Medulla oblongata (tissue), 1 donor: Measurements from ENCODE around the gene SNAI3.

Experiments used
- DNase-seq: peaks from one replicate; pipeline ENCODE4 v3.0.0-alpha.2; 2015; ENCODE audit errors: extremely low spot score

Gene SNAI3

GRCh38 chr16:88721815-88722755 lies 35.8 kb upstream of the SNAI3 start:
- no peak for DNase-seq

GRCh38 chr16:88721236-88721635 lies 34.9 kb upstream of the SNAI3 start:
- no peak for DNase-seq

DNA sequence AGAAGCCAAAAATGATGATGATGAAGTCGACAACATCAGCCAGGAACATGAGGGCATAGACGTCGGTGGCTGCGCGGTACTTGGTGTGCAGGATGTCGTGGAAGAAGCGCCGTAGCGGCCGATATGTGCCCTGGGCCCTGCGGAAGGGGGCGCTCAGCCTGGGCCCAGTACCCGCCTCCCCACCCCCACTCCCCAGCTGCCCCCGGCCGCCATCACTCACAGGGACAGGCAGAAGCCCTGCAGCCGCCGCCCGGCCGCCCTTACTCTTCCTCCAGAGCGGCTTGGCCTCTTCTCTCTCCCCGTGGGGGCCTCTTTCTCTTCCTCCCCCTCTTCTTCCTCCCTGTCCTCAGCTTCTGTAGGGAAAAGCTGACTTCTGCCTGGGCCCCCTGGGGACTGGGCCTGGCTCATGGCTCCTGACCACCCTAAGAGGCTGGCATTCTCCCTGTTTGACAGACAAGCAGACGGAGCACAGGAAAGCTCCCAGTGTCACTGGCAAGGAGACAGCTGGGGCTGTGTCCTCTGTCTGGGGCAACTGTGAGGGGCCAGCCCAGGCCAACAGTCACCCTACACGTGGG lies 34.2 kb upstream of the SNAI3 start:
- DNase-seq, result no peak

DNA sequence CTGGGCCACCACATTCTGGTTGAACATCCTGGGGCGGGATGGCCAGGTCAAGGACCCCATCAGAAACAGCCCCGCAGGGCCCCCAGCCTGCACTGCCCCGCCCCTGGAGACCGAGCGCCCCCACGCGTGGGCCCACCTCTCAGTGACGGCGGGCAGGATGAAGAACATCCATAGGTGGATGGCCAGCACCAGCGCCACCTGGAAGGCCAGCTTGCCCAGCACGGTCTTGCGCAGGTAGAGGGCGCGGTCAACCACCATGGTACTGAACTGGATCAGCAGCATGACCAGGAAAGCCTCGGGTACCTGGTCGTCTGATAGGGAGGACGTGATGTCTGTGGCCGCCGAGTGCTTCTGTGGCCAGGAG lies 33.6 kb upstream of the SNAI3 start:
- no peak for DNase-seq

DNA sequence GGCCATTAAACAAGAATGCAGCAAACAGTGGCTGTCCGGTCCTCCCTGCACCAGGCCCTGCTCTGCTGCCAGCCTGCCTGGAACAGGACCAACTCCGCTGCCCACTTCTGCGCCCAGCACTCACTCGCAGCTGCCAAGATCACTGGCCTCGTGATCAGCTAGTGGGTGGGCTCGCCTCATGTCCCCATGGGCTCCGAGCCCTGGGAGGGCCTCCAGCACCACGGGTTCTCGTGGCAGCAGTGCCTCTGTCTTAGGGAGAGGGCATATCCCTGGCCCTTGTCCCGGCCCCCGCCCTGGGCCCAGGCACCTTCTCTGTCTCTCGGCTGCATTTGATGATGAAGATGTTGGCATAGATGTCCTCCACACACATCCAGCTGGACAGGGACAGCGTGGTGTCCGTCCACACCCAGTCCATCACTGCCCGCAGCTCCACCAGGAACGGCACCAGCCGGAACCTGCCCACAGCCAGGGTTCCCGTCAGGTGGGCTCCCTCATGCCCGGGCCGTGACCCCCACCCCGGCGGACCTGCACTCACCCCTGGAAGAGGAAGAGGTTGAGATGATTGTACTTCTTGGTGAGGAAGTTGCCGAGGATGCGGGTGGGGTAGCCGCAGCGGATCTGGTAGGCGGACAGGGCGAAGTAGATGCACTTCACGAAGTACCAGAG lies 33.1 kb upstream of the SNAI3 start:
- DNase-seq, result peak; percentile 95

DNA sequence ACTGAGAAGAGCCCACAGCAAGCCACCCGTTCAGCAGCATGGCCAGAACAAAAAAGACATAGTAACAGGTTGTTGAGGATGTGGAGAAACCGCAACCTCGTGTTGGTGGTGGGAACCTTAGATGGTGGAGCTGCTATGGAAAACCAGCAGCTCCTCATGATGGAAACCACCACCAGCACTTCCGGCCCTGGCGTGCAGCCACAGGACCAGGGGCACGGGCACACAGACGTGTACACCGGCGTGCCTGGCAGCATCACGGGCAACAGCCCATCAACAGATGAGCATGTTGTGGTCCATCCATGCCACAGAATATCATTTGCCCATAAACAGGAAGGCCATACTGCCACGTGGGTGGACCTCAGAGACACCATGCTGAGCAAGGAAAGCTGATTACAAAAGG lies 31.9 kb upstream of the SNAI3 start:
- DNase-seq, result no peak

DNA sequence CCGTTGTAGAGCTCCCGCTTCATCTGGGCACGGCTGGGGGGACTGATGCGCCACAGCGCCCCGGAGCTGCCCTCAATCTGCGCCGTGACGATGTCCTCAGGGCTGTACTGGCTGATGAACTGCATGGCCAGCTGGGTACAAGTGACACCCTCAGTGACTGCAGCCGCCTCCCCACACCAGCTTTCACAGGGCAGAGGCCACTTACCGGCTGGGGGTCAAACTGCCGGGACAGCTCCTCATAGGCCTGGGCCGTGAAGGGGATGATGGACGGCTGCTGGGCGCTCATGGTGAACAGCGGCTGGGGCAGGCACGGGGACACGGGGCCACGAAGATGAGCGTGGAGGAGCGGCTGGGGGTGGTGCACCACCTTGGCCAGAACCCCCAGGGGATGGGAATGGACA lies 30.3 kb upstream of the SNAI3 start:
- DNase-seq, result no peak

DNA sequence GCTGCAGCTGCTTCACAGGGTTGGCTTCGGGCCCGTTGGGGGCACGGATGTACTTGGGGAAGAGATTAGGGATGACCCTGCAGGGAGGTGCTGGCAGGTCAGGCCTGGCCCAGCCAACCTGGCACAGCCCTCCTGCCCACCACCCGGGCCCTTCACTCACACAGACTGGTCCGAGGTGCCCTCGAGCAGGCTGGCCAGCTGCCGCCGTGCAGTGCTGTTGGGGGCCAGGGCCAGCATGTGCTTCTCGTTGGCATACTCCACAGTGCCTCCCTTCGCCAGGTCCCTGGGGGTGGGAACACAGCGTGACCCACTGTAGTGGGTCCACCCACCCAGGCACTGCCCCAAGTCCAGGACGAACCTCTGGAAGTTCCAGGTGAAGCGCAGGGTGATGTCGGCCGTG lies 29.9 kb upstream of the SNAI3 start:
- DNase-seq, result no peak

DNA sequence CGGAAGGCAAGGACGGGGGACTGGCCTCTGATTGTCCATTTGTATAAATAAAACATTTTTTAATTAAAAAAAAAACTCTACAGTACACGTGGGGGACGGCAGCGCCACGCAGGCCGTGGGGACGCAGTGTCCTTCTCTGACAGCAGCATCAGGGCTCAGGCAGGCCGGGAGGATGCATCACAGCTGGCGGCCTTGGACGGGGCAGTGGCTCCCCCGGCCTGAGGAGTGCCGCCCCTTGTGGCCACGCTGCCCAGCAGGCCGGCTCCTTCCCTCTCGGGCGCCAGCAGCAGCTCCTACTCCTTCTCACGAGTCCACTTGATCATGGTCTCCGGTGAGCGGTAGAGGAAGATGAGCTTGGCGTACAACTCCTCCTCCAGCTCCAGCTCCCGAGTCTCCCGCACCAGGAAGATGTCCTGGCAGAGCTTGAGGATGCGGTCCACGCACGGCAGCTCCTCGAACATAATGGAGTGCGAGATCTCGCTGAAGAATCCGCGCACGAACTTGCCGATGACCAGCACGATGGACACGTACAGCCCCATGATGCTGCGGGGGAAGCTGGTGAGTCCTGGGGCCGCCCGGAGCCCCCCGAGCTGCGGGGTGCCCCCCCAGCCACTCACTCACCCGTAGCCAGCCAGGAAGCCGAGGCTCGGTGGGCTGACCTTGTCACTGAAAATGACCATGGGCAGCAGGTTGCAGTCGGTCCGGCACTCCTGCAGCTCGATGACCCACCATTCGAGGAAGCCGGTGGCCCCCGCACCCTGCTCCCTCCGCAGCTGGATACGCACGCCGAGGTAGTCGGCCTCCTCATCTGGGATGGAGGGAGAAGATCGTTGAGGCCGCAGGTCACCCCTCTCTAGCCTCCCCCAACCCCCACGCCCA lies 29.2 kb upstream of the SNAI3 start:
- no peak for DNase-seq

- no peak for DNase-seq
Observed at GRCh38 chr16:88714420-88715302, 28.4 kb upstream of the SNAI3 start.

- no peak for DNase-seq
Observed at GRCh38 chr16:88713568-88714419, 27.5 kb upstream of the SNAI3 start.

- no peak for DNase-seq
Observed at GRCh38 chr16:88713054-88713453, 26.7 kb upstream of the SNAI3 start.

GRCh38 chr16:88712362-88712979 lies 26.2 kb upstream of the SNAI3 start:
- DNase-seq, result no peak

- DNase-seq, result no peak
Observed at GRCh38 chr16:88711750-88712340, 25.5 kb upstream of the SNAI3 start.

- no peak for DNase-seq
Observed at GRCh38 chr16:88710556-88710955, 24.2 kb upstream of the SNAI3 start.

DNA sequence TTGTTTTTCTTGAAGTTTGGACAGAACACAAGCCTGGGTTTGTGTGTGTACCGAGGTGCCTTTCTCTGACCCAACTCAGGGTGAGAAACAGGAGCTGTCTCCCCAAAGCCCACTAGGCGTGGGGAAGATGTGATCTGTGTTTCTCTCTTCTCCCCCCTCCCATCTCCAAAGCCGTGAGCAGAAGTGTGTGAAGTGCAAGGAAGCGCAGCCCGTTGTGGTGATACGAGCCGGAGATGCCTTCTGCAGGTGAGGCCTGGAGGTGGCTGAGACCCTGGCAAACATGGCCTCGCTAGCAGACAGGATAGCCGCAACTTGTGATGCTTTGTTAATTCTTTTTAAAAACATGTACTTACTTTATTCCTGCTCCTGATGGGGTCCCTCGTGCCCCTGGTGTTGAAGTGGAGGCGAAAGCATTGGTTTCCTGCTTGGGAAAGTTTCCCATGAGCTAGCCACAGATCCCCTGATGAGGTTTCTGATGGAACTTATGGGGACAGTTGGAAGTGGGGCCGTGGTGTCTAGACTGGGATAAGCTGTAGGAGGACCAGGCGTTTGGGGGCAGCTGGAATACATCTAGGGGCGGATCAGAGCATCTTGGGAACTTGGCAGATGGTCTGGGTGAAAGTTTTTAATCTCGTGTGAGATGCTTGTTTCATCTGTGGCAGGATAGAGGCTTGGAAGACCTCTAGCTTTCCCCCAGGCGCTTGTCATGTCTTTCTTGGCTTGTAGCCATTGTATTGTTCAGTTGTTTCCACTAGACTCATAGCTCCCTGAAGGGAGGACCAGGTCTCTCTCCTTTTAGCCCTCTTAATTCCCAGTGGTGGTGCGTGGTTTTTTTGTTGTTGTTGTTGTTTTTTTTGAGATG lies 20.9 kb upstream of the SNAI3 start:
- DNase-seq, result no peak

GRCh38 chr16:88706229-88706964 lies 20.1 kb upstream of the SNAI3 start, which contains the start of the genes CTU2 and RNF166:
TSS of gene CTU2 (plus strand) at chr16:88706503. CDS start at chr16:88706531, 28 bp downstream.
TSS of gene RNF166 (minus strand) at chr16:88706408. CDS start at chr16:88706325, 83 bp downstream.
- DNase-seq, result peak; percentile 89
